Measurements from ENCODE around the gene ANKRD39. TPM values are rescaled to one million over a fixed set of nuclear protein-coding genes. Genes with fewer than 3 reads are reported as not detected.

ANKRD39 gene
- total and polyA plus RNA-seq, 2 of the 4 experiments (the other 2 are of a cell fraction): 12.5 to 17.0 TPM

GRCh38 chr2:96894151-96894531 lies 36.3 kb upstream of the ANKRD39 start:
- no peaks in the 10 kb centered on the region for H3K27me3 ChIP-seq (ENCODE audit: control insufficient read depth, insufficient read depth, low read length)
- H4K20me1 ChIP-seq (ENCODE audit: insufficient read depth, low read length): no peaks in the 10 kb centered on the region
- WGBS, 2 experiments (ENCODE audit: extremely low coverage in 2 of 2, insufficient read length in 1 of 2): 100% methylated on average over 1 of the region's 3 CpGs; no CpG with 5 or more reads in 1 of the 2 experiments
- no peak overlapping the region; the same call in 1 of the 2 replicates for H3K14ac ChIP-seq (replicated peaks; ENCODE audit: low read depth, low read length)
- H3K4me3 ChIP-seq (ENCODE audit: insufficient read depth, low read depth, low read length): no peak overlapping the region
- H3K9ac ChIP-seq (ENCODE audit: low read depth, low read length): no peak overlapping the region
- H2BK120ac ChIP-seq (ENCODE audit: low read depth, low read length): no peak overlapping the region
- H3K4ac ChIP-seq (ENCODE audit: low read depth, low read length): no peak overlapping the region
- no peaks in the 10 kb centered on the region for H3K9me3 ChIP-seq (ENCODE audit: control insufficient read depth, insufficient read depth, low read length)
- H3K4me1 ChIP-seq (ENCODE audit: control insufficient read depth, insufficient read depth, low read length): peaks cover 15% of the 10 kb centered on the region
- no TSS peak for BruUV-seq (replicated peaks)
- no peak overlapping the region for H2AK5ac ChIP-seq (ENCODE audit: low read depth, low read length)
- ChIA-PET CTCF (no interaction called here), POLR2A (ENCODE audit: unreplicated experiment) (no interaction called here)
- H4K8ac ChIP-seq (ENCODE audit: low read depth in 2 of 2, low read length in 2 of 2): no peak overlapping the region
- H3K27ac ChIP-seq (ENCODE audit: insufficient read depth, low read length): no peak overlapping the region
- ATAC-seq (ENCODE audit: low read depth): no peak
- intact Hi-C loops (cut with micrococcal nuclease): no loop called here
- no peak overlapping the region for H4K5ac ChIP-seq (ENCODE audit: low read depth, low read length)
- H3K9me1 ChIP-seq (ENCODE audit: insufficient read depth, low read length): peaks cover 13% of the 10 kb centered on the region
- no peak overlapping the region for H3K23ac ChIP-seq (ENCODE audit: low read depth, low read length)
- H3K18ac ChIP-seq (ENCODE audit: low read depth, low read length): no peak overlapping the region
- no peak overlapping the region for H3K56ac ChIP-seq (ENCODE audit: extremely low read depth, insufficient read depth, low read length)
- no peak overlapping the region for H2AFZ ChIP-seq (replicated peaks; ENCODE audit: low read length, poor library complexity)
- TF ChIP-seq FOS (IDR thresholded peaks at IDR 0.05; ENCODE audit: low read depth, low read length): no peak
- TF ChIP-seq, protein P1, sequence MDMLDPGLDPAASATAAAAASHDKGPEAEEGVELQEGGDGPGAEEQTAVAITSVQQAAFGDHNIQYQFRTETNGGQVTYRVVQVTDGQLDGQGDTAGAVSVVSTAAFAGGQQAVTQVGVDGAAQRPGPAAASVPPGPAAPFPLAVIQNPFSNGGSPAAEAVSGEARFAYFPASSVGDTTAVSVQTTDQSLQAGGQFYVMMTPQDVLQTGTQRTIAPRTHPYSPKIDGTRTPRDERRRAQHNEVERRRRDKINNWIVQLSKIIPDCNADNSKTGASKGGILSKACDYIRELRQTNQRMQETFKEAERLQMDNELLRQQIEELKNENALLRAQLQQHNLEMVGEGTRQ (IDR thresholded peaks at IDR 0.05; ENCODE audit: low read depth, low read length): no peak
- TF ChIP-seq CHD1 (IDR thresholded peaks at IDR 0.05; ENCODE audit: low read depth, low read length): no peak
- no peak for TF ChIP-seq RCOR1 (IDR thresholded peaks at IDR 0.05; ENCODE audit: insufficient replicate concordance, low read length)
- no peak for TF ChIP-seq CTCF (conservative IDR thresholded peaks at IDR 0.05; ENCODE audit: low read depth, low read length)
- H2AK9ac ChIP-seq (replicated peaks; ENCODE audit: low read depth, low read length, poor library complexity): no peak overlapping the region
- H2BK20ac ChIP-seq (ENCODE audit: low read depth, low read length): no peak overlapping the region
- H3K79me1 ChIP-seq (ENCODE audit: low read depth in 1 of 2, low read length in 2 of 2): no peaks in the 10 kb centered on the region
- H3K4me2 ChIP-seq (ENCODE audit: low read depth, low read length): no peak overlapping the region
- dilution Hi-C loops (cut with HindIII; ENCODE audit: low sequenced_read_pairs, unreplicated experiment): no loop called here
- DNase-seq: no peak
- no peak overlapping the region for H4K91ac ChIP-seq (ENCODE audit: insufficient read depth, low read depth, low read length)
- in situ Hi-C loops (cut with MboI; ENCODE audit: low sequenced_read_pairs): no loop called here
- H2BK15ac ChIP-seq (ENCODE audit: low read depth, low read length): no peak overlapping the region
- no peak overlapping the region for H2BK5ac ChIP-seq (ENCODE audit: low read depth, low read length, poor library complexity, severe bottlenecking)
- no peaks in the 10 kb centered on the region for H3K36me3 ChIP-seq (ENCODE audit: control insufficient read depth, insufficient read depth, low read length)

Measured in IMR-90 (cell line).